Lower leg skin (tissue), 3 donors: ENCODE measurements around the gene NLGN4X.

Experiments used
- CTCF ChIP-seq, 3 donors: fragments of 450-650 bp; IDR thresholded peaks; one replicate each; pipeline ENCODE4 v1.5.1; 2016; ENCODE audit warnings: antibody characterized with exemption in 3 of 3, mild to moderate bottlenecking in 3 of 3, moderate library complexity in 2 of 3
- POLR2A ChIP-seq, 2 donors: fragments of 450-650 bp; IDR thresholded peaks; one replicate each; pipeline ENCODE4 v1.6.1; 2016 to 2017; ENCODE audit warnings: antibody characterized with exemption in 2 of 2, mild to moderate bottlenecking in 1 of 2, moderate library complexity in 1 of 2

- TF ChIP-seq CTCF (IDR thresholded peaks at IDR 0.05), result no peak
- no peak for TF ChIP-seq POLR2A (IDR thresholded peaks at IDR 0.05)
Measured at GRCh38 chrX:6053141-6053540, 175.5 kb downstream of the NLGN4X start.
